Karpas-422 (cell line): ENCODE measurements around the gene ARID1B. TPM values are rescaled to one million over a fixed set of nuclear protein-coding genes. Genes with fewer than 3 reads are reported as not detected.

Experiments
- DNase-seq: peaks from one replicate; pipeline ENCODE4 v3.0.0-alpha.2; 2015
- H2AFZ ChIP-seq: fragments of 200-600 bp; sonication (generic); 2 replicates; pipeline ENCODE4 v1.6.1; 2014; ENCODE audit warnings: antibody characterized with exemption, low read length, mixed read lengths
- H3K27ac ChIP-seq: fragments of 200-600 bp; sonication (generic); 2 replicates; pipeline ENCODE4 v1.5.1; 2014; ENCODE audit warnings: mild to moderate bottlenecking, low read length, moderate library complexity
- H3K27me3 ChIP-seq: fragments of 200-600 bp; sonication (generic); 2 replicates; pipeline ENCODE4 v1.6.1; 2014; ENCODE audit warnings: low read length, mixed read lengths
- H3K36me3 ChIP-seq: fragments of 200-600 bp; sonication (generic); 2 replicates; pipeline ENCODE4 v1.6.1; 2014; ENCODE audit warnings: low read length, mixed read lengths; ENCODE audit not compliant: insufficient read depth
- H3K4me1 ChIP-seq: fragments of 200-600 bp; sonication (generic); 2 replicates; pipeline ENCODE4 v1.6.1; 2014; ENCODE audit warnings: mild to moderate bottlenecking, low read length, mixed read lengths
- H3K4me2 ChIP-seq: fragments of 200-600 bp; sonication (generic); 2 replicates; pipeline ENCODE4 v1.6.1; 2014; ENCODE audit warnings: low read length, low read depth, mild to moderate bottlenecking; ENCODE audit not compliant: poor library complexity, severe bottlenecking
- H3K4me3 ChIP-seq: fragments of 200-600 bp; sonication (generic); 2 replicates; pipeline ENCODE4 v1.5.1; 2014; ENCODE audit warnings: mild to moderate bottlenecking, antibody characterized with exemption, low read length, mixed read lengths
- H3K79me2 ChIP-seq: fragments of 200-600 bp; sonication (generic); 2 replicates; pipeline ENCODE4 v1.6.1; 2014; ENCODE audit warnings: mild to moderate bottlenecking, low read length, mixed read lengths
- H3K9ac ChIP-seq: fragments of 200-600 bp; sonication (generic); 2 replicates; pipeline ENCODE4 v1.6.0; 2014; ENCODE audit warnings: low read length
- H3K9me2 ChIP-seq: fragments of 200-600 bp; sonication (generic), shearing (Covaris generic); replicated peaks from 2 replicates; pipeline ENCODE4 v1.6.0; 2014; ENCODE audit warnings: mild to moderate bottlenecking, low read length, moderate library complexity; ENCODE audit not compliant: insufficient read depth
- H3K9me3 ChIP-seq: fragments of 300-700, 200-600 bp; sonication (generic); 2 replicates; pipeline ENCODE4 v1.6.1; 2014; ENCODE audit warnings: low read length, mixed read lengths
- H4K20me1 ChIP-seq: fragments of 200-600 bp; sonication (generic); 2 replicates; pipeline ENCODE4 v1.6.1; 2014; ENCODE audit warnings: mild to moderate bottlenecking, antibody characterized with exemption, low read length, low read depth; ENCODE audit not compliant: insufficient read depth
- total RNA-seq: library from RNA; depleted of rRNA; stranded (reverse); fragments of >200 nt; shearing (Covaris generic); gene quantifications from 2 replicates; pipeline ENCODE4 v1.2.3, GENCODE V29; 2014; ENCODE audit warnings: low replicate concordance

The ARID1B gene
- total RNA-seq, 1 experiment from 2014 or later, result 174 TPM

DNA sequence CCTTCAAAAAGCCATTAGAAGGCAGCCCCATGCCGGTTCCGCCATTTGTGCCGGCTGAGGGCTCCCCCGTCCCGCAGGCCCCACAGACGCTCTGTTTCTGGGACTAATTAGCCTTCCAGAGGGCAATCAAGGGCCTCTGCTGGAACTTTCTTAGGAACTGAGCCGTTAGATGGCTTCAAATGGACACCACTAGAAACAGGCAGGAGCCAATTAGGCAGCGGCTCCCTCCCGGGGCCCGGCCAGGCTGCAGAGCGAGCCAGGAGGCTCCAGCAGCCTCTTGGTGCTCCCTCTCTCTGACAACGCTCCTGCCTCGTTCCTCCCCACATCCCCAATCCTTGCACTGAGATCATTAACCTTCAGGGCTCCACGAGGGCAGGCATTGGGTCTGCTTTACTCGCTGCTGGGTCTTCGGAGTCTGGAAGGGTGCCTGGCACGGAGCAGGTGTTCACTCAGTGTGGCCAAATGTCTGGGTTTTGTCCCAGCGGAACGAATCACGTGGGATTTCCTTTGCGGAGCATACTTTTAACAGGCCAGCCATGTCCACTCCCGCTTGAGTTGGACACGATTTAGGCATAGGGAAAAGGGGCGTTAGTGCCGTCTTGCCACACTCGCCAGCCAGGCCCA lies 447.9 kb downstream of the ARID1B start:
- H3K4me2 ChIP-seq, result peak overlapping the region; percentile 68
- H3K36me3 ChIP-seq, result peaks cover 6% of the 10 kb centered on the region; the same call in 1 of the 2 replicates
- no peak overlapping the region for H2AFZ ChIP-seq
- no peaks in the 10 kb centered on the region for H4K20me1 ChIP-seq
- peak overlapping the region; percentile 46 for H3K4me3 ChIP-seq
- DNase-seq, result no peak
- peak overlapping the region; percentile 82 for H3K9ac ChIP-seq
- H3K27ac ChIP-seq, result peak overlapping the region; percentile 100
- no peaks in the 10 kb centered on the region for H3K27me3 ChIP-seq
- no peaks in the 10 kb centered on the region for H3K9me2 ChIP-seq
- H3K79me2 ChIP-seq, result peaks cover 6% of the 10 kb centered on the region
- no peaks in the 10 kb centered on the region for H3K9me3 ChIP-seq
- H3K4me1 ChIP-seq, result peaks cover 98% of the 10 kb centered on the region

DNA sequence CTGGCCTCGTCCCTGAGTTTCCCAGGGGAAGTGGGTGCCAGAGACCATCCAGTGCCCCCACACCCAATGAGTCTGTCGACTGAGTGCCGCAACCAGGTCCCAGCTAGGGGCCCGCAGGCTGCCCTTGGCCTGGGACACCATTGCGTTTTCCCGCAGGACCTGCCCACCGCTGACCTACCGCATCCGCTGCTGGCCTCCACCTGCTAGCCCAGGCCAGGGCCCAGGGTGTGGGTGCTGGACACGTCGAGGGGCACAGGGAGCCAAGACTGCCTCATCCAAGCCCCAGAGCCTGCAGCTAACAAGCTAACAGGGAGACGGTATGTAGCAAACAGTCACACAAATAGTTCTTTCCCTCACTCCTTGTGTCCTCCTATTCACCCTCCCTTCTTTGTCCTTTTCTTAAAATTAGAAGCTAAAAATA lies 448.4 kb downstream of the ARID1B start:
- peak; percentile 54 for DNase-seq
- peaks cover 5% of the 10 kb centered on the region for H3K79me2 ChIP-seq
- H3K27me3 ChIP-seq, result no peaks in the 10 kb centered on the region
- peak overlapping the region; percentile 46 for H3K4me3 ChIP-seq
- H4K20me1 ChIP-seq, result no peaks in the 10 kb centered on the region
- H3K4me1 ChIP-seq, result peaks cover 98% of the 10 kb centered on the region
- H3K9ac ChIP-seq, result peak overlapping the region; percentile 82
- peak overlapping the region; percentile 100 for H3K27ac ChIP-seq
- H3K9me3 ChIP-seq, result no peaks in the 10 kb centered on the region
- H3K9me2 ChIP-seq, result no peaks in the 10 kb centered on the region
- peaks cover 6% of the 10 kb centered on the region; the same call in 1 of the 2 replicates for H3K36me3 ChIP-seq
- no peak overlapping the region for H2AFZ ChIP-seq
- peak overlapping the region; percentile 68 for H3K4me2 ChIP-seq

DNA sequence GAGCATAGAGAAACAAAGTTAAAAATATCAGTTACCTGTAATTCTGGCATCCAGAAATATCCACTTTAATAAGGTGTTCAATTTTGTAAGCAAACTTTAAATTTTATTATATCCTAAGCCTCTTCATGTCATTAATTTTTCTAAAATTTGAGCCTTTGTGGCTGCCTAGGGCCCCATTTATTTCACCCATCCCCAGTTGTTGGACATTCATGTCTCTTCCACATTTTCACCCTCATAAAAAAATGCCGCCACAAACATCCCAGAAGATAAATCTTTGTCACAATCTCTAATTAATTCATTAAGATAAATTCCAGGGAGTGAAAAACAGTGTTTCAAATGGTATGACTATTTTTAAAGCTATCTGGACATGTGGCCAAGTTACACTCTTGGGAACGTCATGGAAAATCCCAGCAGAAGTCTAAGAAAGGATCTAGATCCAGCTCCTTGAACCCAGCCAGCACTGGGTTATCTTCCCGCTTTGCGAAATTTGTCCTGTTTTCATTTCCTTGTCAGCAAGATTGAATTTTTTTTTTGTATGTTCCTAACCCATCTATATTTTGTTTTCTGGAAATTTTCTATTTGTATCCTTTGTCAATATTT lies 448.9 kb downstream of the ARID1B start:
- Histone ChIP-seq H3K36me3 (peaks cover 6% of the 10 kb centered on the region; the same call in 1 of the 2 replicates), H3K9me3 (no peaks in the 10 kb centered on the region), H3K79me2 (no peaks in the 10 kb centered on the region), H3K9ac (peak overlapping the region; percentile 82), H3K27me3 (no peaks in the 10 kb centered on the region), H2AFZ (no peak overlapping the region), H3K27ac (peak overlapping the region; percentile 100), H4K20me1 (no peaks in the 10 kb centered on the region), H3K4me2 (peak overlapping the region; percentile 68), H3K4me3 (peak overlapping the region; percentile 46), H3K4me1 (peaks cover 98% of the 10 kb centered on the region), H3K9me2 (no peaks in the 10 kb centered on the region)
- no peak for DNase-seq

DNA sequence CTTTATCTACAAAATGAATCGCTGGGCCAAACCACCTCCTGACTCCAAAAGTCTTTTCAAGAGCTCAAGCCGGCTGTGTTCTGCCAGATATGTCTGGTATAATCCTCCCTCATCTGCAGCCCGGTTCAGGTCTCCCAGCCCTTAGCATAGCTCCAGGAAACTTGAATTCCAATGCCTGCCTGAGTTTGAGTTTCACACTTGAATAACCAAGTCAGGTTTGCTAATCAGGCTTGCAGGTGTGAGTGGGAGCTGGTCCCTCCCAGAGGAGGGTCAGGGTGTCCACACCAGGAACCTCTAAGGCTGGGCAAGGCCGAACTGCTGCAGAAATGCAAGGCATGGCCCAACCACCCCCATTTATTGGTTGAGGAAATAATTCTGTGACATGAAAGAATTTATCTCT lies 449.6 kb downstream of the ARID1B start:
- Histone ChIP-seq H3K36me3 (peaks cover 6% of the 10 kb centered on the region; the same call in 1 of the 2 replicates), H3K4me1 (peaks cover 98% of the 10 kb centered on the region), H4K20me1 (no peaks in the 10 kb centered on the region)

DNA sequence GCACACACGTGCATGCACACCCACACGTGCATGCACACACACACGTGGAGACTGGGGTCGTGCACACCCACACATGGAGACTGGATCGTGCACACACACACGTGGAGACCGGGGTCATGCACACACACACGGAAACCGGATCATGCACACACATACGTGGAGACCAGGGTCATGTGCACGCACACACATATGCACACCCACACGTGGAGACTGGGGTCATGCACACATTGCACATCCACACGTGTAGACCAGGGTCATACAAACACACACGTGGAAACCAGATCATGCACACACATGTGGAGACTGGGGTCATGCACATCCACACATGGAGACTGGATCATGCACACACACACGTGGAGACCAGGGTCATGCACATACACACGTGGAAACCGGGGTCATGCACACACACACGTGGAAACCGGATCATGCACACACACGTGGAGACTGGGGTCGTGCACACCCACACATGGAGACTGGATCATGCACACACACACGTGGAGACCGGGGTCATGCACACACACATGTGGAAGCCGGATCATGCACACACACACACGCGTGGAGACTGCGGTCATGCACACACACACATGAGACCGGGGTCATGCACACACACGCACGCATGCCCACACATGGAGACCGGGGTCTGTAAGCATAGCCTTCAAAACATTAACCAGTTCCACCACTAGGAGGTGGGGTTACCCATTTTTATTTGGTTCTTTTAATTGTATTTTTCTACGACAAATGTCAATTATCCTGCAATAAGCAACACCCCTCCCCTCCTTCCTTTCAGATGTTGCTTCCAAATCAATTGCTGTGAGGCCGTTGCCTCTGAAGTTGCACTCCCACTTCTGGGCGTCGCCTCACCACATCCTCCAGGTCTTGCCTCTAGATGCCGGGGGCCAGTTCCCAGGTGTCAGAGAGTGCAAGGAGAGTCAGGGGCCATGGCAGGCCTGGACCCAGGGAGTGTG lies 450.3 kb downstream of the ARID1B start:
- Histone ChIP-seq H3K9me2 (no peaks in the 10 kb centered on the region), H3K27ac (peak overlapping the region; percentile 100), H2AFZ (no peak overlapping the region), H3K4me3 (no peak overlapping the region), H3K36me3 (peaks cover 6% of the 10 kb centered on the region; the same call in 1 of the 2 replicates), H3K4me2 (peak overlapping the region; percentile 42), H3K4me1 (peaks cover 92% of the 10 kb centered on the region), H3K79me2 (no peaks in the 10 kb centered on the region), H3K9me3 (no peaks in the 10 kb centered on the region), H3K9ac (peak overlapping the region; percentile 53; the same call in 1 of the 2 replicates), H4K20me1 (no peaks in the 10 kb centered on the region), H3K27me3 (no peaks in the 10 kb centered on the region)
- DNase-seq, result peak; percentile 82

More for the DNA sequence above, 449.6 kb downstream of the ARID1B start:
- Histone ChIP-seq H3K4me3 (no peak overlapping the region), H3K79me2 (no peaks in the 10 kb centered on the region), H2AFZ (no peak overlapping the region), H3K9me2 (no peaks in the 10 kb centered on the region), H3K27ac (peak overlapping the region; percentile 100), H3K4me2 (peak overlapping the region; percentile 42), H3K9ac (peak overlapping the region; percentile 53), H3K9me3 (no peaks in the 10 kb centered on the region), H3K27me3 (no peaks in the 10 kb centered on the region)
- DNase-seq, result peak; percentile 55

DNA sequence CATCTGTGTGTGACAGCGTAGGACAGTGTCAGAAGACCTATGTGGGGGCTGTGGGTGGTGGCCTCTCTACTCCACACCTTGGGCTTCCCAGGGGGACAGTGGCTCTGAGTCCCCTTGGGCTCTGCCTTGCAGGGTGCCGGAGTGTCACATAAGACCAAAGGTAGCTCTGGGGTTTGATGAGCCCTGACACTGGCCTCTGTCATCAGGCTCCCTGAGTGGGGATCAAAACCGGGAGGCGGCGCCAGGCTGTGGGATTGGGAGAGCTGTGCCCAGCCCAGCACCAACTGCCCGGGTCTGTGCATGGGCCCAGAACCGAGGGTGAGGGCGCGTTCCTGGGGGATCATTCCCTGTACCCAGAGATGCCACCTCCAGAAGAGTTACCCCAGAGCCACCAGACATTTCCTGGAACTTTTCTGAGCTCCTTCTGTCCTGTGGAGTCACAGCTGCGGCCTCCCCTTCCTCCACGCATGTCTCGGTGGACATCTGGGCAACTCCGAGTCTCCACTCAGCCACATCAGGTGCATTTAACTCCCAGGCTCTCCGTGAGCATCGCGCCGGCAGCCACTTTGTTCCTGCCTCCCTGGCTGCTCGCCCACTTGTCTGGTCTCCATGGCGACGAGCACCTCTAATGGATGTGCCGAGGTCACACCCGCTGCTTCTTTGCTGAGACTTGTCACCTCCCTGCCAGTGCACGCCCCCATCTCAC lies 451.4 kb downstream of the ARID1B start:
- Histone ChIP-seq H3K27me3 (no peaks in the 10 kb centered on the region), H3K9me2 (no peaks in the 10 kb centered on the region), H3K79me2 (no peaks in the 10 kb centered on the region), H3K4me2 (peak overlapping the region; percentile 16), H3K4me1 (peaks cover 81% of the 10 kb centered on the region), H2AFZ (no peak overlapping the region), H3K36me3 (peaks cover 6% of the 10 kb centered on the region; the same call in 1 of the 2 replicates), H3K27ac (peak overlapping the region; percentile 100), H4K20me1 (no peaks in the 10 kb centered on the region), H3K9me3 (no peaks in the 10 kb centered on the region), H3K4me3 (no peak overlapping the region), H3K9ac (no peak overlapping the region; the same call in 1 of the 2 replicates)
- no peak for DNase-seq

DNA sequence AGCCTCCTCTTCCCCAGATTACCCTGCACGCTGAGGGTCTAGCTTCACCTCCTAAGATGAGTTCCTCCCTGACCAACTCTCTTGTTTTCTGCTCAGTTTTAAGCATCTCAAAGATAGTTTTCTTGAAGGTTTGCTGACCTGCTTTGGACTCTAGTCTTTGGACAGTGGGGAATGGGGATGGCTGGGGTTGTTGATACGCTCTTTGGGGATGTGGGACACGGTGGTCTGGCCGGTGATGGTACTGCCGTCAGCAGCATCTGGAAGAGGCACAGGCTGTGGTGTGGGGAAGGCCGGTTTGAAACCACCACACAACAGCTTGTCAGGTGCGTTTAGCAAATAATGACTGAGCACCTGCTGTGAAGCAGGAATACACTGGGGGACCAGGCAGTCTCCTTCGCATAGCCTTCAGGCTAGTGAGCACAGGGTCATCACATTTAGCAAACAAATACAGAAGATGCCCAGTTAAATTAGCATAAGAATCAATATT lies 452.0 kb downstream of the ARID1B start:
- Histone ChIP-seq H3K9me2 (no peaks in the 10 kb centered on the region), H3K79me2 (no peaks in the 10 kb centered on the region), H2AFZ (no peak overlapping the region), H3K36me3 (peaks cover 6% of the 10 kb centered on the region; the same call in 1 of the 2 replicates), H3K4me1 (peaks cover 76% of the 10 kb centered on the region), H3K4me2 (peak overlapping the region; percentile 20), H3K4me3 (no peak overlapping the region), H4K20me1 (no peaks in the 10 kb centered on the region), H3K27me3 (no peaks in the 10 kb centered on the region), H3K27ac (peak overlapping the region; percentile 51), H3K9ac (no peak overlapping the region), H3K9me3 (no peaks in the 10 kb centered on the region)
- DNase-seq, result no peak
